Measurements from ENCODE around the gene PPP1R9A. TPM values are rescaled to one million over a fixed set of nuclear protein-coding genes. Genes with fewer than 3 reads are reported as not detected.

PPP1R9A gene
- polyA plus RNA-seq, 1 donor (not counting 4 experiments of a cell fraction or from before 2014, with no cell fraction given) = 0.01 TPM

- TF ChIP-seq CTCF (optimal IDR thresholded peaks at IDR 0.05 in 1 of 3, IDR thresholded peaks at IDR 0.05 in 1 of 3, conservative IDR thresholded peaks at IDR 0.05 in 1 of 3; ENCODE audit: extremely low read depth in 1 of 3, insufficient read depth in 2 of 3, low read length in 3 of 3) (no peak), EZH2 (IDR thresholded peaks at IDR 0.05; ENCODE audit: low read length) (no peak)
- Histone ChIP-seq H3K4me3 (ENCODE audit: control insufficient read depth in 2 of 3, extremely low read depth in 1 of 3, insufficient read depth in 2 of 3, low read depth in 1 of 3, low read length in 3 of 3) (no peak overlapping the region), H3K4me1 (ENCODE audit: control insufficient read depth, extremely low read depth, insufficient read depth, low read length) (no peaks in the 10 kb centered on the region), H3K9me1 (ENCODE audit: control insufficient read depth, extremely low read depth, insufficient read depth, low read length) (no peaks in the 10 kb centered on the region), H4K20me1 (ENCODE audit: control insufficient read depth, extremely low read depth, insufficient read depth, low read length) (no peaks in the 10 kb centered on the region), H3K27ac (ENCODE audit: control insufficient read depth, insufficient read depth, low read length) (no peak overlapping the region), H3K79me2 (ENCODE audit: control insufficient read depth, insufficient read depth, low read length) (no peaks in the 10 kb centered on the region), H3K9ac (ENCODE audit: control insufficient read depth, extremely low read depth, insufficient read depth, low read length) (no peak overlapping the region), H2AFZ (ENCODE audit: control insufficient read depth, low read length) (no peak overlapping the region), H3K27me3 (ENCODE audit: control insufficient read depth, extremely low read depth, insufficient read depth, low read length) (no peaks in the 10 kb centered on the region), H3K4me2 (ENCODE audit: control insufficient read depth, extremely low read depth, insufficient read depth, low read depth, low read length) (no peak overlapping the region), H3K9me3 (ENCODE audit: control insufficient read depth, low read depth, low read length) (no peaks in the 10 kb centered on the region), H3K36me3 (ENCODE audit: control insufficient read depth in 2 of 2, extremely low read depth in 1 of 2, insufficient read depth in 2 of 2, low read length in 2 of 2) (no peaks in the 10 kb centered on the region)
- no peak for FAIRE-seq
- no peak for DNase-seq (ENCODE audit: low read depth, low spot score)
- dilution Hi-C loops (cut with MboI; ENCODE audit: extremely low pct_ligation_motif_present, low sequenced_read_pairs) = no loop called here
These were observed 145.2 kb downstream of the PPP1R9A start for GRCh38 chr7:95052566-95053094.

- Histone ChIP-seq H3K9me1 (ENCODE audit: control insufficient read depth, extremely low read depth, insufficient read depth, low read length) (no peaks in the 10 kb centered on the region), H2AFZ (ENCODE audit: control insufficient read depth, low read length) (no peak overlapping the region), H3K4me2 (ENCODE audit: control insufficient read depth, extremely low read depth, insufficient read depth, low read depth, low read length) (no peak overlapping the region), H3K9ac (ENCODE audit: control insufficient read depth, extremely low read depth, insufficient read depth, low read length) (no peak overlapping the region), H3K27me3 (ENCODE audit: control insufficient read depth, extremely low read depth, insufficient read depth, low read length) (no peaks in the 10 kb centered on the region), H3K9me3 (ENCODE audit: control insufficient read depth, low read depth, low read length) (no peaks in the 10 kb centered on the region), H3K36me3 (ENCODE audit: control insufficient read depth in 2 of 2, extremely low read depth in 1 of 2, insufficient read depth in 2 of 2, low read length in 2 of 2) (no peaks in the 10 kb centered on the region), H3K4me3 (ENCODE audit: control insufficient read depth in 2 of 3, extremely low read depth in 1 of 3, insufficient read depth in 2 of 3, low read depth in 1 of 3, low read length in 3 of 3) (no peak overlapping the region), H3K4me1 (ENCODE audit: control insufficient read depth, extremely low read depth, insufficient read depth, low read length) (no peaks in the 10 kb centered on the region), H3K79me2 (ENCODE audit: control insufficient read depth, insufficient read depth, low read length) (no peaks in the 10 kb centered on the region), H3K27ac (ENCODE audit: control insufficient read depth, insufficient read depth, low read length) (no peak overlapping the region), H4K20me1 (ENCODE audit: control insufficient read depth, extremely low read depth, insufficient read depth, low read length) (no peaks in the 10 kb centered on the region)
- DNase-seq (ENCODE audit: low read depth, low spot score) = no peak
- dilution Hi-C loops (cut with MboI; ENCODE audit: extremely low pct_ligation_motif_present, low sequenced_read_pairs) = no loop called here
- no peak for FAIRE-seq
- TF ChIP-seq CTCF (optimal IDR thresholded peaks at IDR 0.05 in 1 of 3, IDR thresholded peaks at IDR 0.05 in 1 of 3, conservative IDR thresholded peaks at IDR 0.05 in 1 of 3; ENCODE audit: extremely low read depth in 1 of 3, insufficient read depth in 2 of 3, low read length in 3 of 3) (no peak), EZH2 (IDR thresholded peaks at IDR 0.05; ENCODE audit: low read length) (no peak)
These were observed 147.0 kb downstream of the PPP1R9A start for GRCh38 chr7:95054386-95054785.

Measured in keratinocyte (primary cell).